ENCODE measurements around the gene NAA11.

Gene NAA11

DNA sequence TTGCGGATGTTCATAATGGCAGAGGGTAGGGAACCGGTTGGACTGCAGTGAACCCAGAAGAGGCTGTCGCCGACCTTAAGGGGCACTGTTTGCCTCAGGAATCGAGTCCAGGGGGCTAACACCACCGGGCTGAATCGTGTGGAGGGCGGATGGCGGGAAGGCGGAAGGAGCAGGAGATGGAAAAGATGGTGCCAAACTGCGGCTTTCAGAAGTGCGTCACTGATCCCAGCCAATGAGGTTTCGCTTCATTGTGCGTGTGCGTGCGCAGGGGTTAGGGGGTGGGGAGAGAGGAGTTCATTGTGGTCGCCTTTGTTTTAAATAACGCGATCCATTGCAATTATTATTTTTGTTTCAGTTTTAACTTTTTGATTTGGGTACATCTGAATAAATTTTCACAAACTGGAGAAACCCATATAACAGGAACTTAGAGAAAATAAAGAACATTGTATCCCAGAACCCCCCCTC lies at the start of gene NAA11:
Gene NAA11 (minus strand): TSS at position 198 of the 465 bp plus-strand sequence. CDS start 184 bp downstream, at position 14.
- DNase-seq, result no peak

DNA sequence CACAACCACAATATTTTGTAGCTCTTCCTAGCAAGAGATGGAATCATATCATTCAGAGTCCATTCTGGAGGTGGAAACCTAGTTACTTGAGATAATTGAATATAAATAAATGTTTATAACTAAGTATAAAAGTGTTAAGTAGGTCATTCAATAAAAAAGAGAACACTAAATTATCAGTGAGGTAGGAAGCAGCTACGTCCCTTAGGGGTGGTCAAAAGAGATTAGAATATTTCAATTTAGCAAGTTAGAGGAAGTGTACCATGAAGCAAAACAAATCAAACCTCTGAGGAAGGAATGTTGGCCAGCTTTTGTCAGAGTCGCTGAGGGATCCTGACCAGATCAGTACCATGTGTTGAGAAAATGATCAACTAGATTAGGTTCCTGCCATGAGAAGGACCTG lies 44.2 kb upstream of the NAA11 start:
- DNase-seq, result no peak

DNA sequence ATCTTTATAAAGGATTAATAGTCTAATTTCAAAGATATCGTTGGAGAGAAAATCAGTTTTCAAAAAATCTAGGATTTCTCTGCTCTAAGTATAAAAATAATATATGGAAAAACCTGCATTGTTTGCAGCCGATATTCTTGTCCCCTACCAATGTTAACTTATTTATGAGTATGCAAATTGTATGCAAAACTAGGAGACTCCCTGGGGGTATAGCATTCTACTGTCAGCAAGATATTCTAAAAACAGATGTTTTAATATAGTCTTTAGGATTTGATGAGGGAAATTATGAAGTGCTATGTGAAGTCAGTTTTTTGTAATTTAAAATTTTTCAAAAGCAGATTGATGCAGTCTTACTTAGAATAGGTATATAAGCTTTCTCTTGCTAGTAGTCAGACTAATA lies 41.2 kb upstream of the NAA11 start:
- DNase-seq, result no peak

DNA sequence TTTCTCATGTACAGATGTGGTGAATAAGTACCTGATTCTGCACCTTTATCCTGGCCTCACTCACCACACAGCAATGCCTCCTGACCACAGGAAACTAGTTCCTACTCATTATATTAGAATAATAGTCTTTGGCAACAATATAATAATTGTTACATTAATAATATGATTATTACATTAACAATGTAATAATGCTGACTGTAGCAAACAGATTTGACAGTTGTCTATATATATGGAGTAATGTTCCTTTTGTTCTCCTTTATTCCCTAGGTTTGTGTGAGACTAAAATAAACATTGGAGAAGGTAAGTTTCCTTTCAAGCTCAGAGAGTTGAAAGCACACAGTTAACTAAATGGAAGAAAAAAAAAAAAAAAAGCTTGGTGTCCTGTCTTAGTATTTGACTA lies 40.6 kb upstream of the NAA11 start:
- no peak for DNase-seq

DNA sequence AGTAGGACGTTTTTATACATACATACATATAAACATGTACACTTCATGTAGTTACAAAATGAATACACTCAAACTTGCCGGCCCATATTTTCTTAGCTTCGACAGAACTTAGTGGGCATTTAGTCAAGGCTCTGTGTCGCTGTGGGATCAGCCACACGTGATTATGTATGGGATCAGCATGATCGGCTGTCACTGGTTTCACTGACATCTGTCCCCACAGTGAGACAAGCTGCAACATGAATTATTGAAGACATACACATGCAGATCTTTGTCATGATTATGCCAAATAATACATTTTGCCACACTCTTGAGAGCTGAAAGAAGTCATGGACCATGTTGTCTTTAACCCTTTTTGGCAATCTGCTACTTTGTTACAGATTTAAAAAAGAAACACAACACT lies 38.2 kb upstream of the NAA11 start:
- no peak for DNase-seq

DNA sequence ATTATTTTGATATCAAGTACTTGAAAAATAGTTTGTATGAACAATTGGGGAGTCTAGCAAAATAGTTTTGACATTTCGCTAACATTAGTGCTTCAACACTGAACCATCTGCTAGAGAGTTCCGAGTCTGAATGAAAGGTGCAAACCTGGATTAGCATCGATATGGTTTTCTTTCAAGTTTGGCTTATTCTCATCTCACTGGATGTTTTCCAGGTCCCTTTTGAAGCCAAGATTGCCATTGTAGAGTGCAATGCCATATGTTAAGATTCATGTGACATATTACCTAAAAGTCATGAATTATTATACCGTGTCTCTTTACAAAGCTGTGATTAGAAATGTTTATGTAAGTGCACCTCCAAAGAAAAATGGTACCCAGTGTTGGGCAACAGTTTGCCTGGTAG lies 36.8 kb upstream of the NAA11 start:
- no peak for DNase-seq

DNA sequence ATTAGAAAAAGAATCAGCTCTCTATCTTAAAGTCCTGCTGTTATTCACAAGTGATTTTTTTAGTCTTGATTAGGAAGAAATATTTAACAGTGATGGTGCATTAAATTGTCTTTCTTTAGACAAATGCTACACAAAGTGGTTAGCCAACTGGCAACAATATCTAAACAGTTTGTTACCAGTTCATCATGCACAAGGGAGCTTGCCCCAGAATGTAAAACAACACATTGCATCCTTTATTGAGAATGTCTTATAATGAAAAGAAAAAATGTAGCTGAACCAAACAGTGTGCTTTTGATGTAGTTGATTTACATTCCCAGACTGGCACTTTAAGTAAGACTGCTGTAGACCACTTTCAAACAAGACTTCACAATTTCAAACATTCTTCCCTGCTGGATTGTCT lies 34.1 kb upstream of the NAA11 start:
- DNase-seq, result no peak

DNA sequence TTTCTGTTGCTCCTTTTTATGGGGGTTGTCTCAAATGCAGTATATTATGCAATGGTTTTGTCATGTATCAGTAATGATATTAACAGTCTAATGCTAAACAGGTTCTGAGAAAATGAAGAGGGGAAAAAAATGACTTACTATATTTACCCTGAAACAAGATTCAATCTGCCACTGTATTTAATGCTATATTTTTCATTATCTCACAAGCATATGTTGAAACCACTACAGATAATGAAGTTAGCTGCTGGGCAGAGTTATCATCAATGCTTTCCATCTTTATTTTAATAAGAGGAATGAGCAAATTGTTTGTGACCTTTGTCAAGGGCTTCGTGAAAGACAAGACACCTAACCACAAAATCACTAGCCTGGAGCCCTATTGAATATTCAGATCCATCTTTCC lies 32.6 kb upstream of the NAA11 start:
- no peak for DNase-seq

DNA sequence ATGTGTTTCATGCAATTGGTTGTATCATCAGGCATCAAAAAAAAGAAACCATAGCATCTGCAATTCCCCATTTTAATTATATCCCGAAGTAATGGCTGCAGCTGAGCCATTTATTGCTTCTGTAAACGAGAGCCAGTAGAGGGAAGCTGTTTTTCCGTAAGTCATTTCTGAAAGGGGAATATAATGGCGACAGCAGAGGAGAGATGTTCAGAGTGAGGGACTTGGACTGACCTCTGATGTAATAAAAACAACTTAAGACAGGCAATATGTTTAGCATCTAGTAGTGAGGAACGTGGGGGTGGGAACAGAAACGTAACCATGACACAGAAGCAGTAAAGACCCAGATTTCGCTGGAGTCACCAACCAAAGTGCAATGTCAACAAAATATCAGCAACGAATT lies 31.5 kb upstream of the NAA11 start:
- no peak for DNase-seq

DNA sequence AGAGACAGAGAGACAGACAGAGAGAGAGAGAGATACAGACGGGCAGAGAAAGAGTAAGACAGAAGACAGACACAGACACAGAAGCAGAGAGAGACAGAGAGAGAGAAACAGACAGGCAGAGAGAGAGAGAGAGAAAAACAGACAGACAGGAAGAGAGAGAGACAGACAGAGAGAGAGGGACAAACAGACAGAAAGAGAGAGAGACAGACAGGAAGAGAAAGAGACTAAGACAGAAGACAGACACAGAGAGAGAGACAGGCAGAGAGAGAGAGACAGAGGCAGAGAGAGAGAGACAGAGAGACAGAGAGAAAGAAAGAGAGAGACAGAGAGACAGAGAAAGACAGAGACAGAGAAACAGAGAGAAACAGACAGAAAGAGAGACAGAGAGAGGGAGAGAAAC lies 27.2 kb upstream of the NAA11 start:
- DNase-seq, result no peak

DNA sequence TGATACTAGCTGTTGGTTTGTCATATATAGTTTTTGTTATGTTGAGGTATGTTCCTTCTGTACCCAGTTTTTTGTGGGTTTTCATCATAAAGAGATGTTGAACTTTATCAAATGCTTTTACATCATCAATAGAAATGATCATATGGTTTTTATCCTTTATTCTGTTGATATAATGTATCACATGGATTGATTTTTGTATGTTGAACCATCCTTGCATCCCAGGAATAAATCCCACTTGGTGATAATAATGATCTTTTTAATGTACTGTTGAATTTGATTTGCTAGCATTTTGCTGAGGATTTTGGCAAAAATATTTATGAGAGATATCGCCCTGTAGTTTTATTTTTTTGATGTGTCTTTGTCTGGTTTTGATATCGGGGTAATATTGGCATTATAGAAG lies 22.5 kb upstream of the NAA11 start:
- DNase-seq, result no peak

DNA sequence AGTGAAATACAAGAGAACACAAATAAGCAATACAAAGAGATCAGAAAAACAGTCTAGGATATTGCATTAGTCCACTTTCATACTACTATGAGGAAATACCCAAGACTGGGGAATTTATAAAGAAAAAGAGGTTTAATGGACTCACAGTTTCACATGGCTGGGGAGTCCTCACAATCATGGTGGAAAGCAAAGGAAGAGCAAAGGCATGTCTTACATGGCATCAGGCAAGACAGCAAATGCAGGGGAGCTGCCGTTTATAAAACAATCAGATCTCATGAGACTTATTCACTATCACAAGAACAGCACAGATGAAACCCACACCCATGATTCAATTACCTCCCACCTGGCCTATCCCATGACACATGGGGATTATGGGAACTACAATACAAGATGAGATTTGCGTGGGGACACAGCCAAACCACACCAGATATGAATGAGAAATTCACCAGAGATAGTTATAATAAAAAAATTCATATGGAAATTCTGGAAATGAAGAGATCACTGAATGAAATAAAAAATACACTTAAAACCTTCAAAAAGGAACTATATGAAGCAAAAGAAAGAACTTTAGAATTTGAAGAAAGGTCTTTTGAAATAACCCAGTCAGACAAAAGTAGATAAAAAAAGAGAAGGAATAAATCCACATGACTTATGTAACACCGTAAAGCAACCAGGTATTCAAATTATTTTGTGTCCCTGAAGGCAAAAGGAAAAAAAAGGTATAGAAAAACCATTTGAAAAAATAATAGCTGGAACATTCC lies 16.2 kb upstream of the NAA11 start:
- DNase-seq, result no peak

DNA sequence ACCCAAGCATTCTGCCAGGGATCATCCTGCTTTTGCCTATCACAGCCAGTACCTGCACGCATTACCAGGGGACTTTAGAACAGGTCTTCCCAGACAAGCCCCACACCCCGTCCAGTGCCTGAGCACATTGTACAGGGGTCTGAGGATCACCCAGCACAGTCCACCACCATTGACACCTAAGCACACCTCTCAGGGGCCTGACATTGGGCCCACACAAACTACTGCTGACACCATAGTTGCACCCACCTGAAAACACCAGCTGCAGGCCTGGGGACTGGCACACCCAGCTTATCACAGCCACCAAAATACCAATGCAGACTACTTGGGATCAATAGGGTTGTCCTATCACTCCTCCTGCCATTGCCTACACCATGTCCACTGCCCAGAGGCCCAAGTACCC lies 14.7 kb upstream of the NAA11 start:
- DNase-seq, result no peak

DNA sequence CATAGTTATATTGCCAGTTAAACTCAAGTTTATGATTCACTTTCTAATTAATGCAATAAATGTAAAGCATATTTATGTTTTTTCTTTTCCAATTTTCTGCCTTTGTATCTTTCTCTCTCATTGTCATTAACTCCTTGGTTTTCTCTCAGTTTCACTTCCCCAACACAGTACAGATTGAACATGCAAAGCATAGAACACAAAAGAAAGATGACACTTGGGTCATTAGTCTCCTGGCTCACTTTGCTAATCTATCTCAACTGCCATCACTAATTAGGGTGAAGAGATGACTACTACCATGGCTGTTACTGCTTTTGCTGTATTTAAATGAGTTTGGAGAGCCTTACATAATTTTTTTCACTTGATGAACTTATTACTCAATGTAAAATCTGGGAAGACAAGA lies 12.3 kb upstream of the NAA11 start:
- DNase-seq, result no peak

DNA sequence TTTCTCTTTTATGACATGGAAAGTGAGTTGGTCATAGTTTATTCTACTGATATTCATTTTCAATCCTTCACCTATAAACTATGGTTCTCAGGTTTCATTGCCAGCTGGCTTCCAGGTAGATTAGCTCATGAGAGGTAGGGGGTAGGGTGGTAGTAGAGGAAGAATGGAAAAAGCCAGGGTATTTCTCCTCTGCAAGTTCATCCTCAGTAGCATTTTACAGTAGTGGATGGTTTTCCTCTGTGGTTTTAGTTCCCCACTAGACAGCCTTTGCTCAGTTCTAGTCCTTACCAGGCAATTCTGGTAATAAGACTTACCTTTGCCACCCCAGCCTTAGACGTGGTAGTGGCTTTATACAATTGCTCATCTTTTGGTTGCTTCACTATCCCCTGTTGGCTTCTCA lies 8.9 kb upstream of the NAA11 start:
- no peak for DNase-seq

DNA sequence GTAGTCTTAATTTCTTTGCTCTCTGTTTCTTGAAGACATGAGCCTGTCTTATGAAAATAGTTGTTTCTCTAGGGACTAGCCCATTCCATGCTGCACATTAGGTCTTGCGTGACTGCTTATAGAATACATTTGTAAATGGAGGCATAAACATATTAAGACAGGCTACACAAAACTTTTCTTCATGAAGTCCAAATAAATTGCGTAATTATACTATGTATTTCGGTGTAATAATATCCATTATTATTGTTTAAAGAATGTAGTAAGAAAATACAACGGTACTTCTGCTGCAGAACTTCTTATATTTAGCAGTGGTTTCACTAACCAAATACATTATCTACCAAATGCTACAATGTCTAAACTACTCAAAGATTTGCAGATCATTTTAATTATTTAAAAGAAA lies 8.5 kb upstream of the NAA11 start:
- no peak for DNase-seq

DNA sequence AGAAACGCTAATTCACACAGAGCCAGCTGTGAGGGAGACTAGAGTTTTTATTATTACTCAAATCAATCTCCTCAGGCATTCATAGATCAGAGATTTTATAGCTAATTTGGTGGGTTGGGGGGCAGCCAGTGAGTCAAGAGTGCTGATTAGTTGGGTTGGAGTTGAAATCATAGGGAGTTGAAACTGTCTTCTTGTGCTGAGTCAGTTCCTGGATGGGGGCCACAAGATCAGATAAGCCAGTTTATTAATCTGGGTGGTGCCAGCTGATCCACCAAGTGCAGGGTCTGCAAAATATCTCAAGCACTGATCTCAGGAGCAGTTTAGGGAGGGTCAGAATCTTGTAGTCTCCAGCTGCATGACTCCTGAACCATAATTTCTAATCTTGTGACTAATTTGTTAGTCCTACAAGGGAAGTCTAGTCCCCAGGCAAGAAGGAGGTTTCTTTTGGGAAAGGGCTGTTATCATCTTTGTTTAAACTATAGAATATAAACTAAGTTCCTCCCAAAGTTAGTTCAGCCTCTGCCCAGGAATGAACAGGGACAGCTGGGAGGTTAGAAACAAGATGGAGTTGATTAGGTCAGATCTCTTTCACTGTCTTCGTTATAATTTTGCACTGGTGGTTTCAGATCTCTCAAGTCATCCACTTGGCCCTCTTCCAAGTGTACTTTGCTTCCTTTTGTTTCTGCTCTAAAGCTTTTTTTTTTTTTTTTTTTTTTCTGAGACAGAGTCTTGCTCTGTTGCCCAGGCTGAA lies 5.4 kb upstream of the NAA11 start:
- no peak for DNase-seq

DNA sequence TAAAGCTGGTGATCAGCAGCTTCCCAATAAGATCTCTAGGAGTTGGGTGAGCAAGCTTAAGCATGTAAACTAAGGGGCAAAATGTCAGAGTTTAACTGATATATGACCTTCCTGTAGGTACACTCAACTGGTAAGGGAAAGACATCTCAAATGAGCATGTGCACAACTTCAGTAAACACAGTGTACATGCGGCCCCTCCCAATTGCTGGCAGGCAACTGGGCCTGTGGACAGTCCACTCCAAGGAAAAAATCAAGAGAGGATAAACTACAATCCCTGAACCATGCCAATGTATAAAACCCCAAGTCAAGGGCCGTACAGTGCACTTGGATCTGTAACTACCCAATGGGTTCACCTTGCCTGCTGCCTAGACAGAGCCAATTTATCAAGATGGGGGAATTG lies 4.9 kb upstream of the NAA11 start:
- DNase-seq, result no peak

DNA sequence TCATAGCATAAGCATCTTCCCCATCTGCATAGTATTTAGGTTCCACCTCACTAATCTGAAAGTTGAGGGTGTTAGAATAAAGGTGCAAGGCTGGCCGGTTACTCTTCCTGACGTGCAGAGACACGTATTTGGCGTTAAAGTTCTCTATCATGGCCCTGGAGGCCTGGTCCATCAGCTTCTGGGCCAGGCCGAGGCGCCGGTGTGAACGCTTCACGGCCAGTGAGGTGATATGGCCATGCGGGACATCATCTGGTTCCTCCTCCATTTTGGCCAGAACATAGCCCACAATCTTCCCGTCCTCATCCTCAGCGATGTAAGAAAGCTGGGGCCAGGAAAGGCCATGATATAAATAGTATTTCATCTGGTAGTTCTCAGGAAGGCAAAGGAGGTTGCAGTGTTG lies 425 bp downstream of the NAA11 start:
- no peak for DNase-seq

DNA sequence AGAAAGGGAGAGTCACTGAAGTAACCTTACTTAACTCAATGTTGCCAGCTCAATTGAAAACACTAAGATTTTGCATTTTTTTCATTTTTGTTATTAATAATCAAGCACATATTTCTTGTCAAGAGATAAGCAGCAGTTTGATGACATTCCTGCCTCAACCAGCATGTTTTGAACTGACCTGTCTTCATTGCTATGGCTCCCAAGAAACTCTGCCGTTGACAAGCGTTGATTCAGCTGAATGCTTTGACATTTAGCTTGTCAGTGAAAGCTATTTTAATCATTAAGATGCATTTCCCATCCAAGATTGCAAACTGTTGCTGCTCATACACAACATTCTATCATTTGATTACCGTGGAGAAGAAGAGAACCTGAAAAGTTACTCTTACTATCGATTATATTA lies 5.9 kb downstream of the NAA11 start:
- DNase-seq, result no peak

DNA sequence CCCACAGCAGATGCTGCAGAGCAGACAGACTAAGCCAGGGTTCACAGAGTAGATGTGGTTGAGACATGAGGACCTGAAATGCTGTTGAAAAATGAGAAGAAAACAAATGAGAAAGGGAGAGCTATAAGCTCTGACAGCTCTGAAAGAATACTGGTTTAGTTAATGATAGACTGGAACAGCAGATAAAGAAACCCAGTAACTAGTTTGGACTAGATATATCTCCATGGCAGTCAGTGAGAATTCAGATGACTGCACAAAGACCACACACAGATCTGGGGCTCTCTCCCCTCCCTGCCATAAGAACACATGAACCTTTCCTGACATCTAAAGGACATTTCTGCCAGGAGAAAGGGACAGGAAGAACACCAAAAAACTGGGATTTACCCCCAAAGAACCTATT lies 8.2 kb downstream of the NAA11 start:
- no peak for DNase-seq

DNA sequence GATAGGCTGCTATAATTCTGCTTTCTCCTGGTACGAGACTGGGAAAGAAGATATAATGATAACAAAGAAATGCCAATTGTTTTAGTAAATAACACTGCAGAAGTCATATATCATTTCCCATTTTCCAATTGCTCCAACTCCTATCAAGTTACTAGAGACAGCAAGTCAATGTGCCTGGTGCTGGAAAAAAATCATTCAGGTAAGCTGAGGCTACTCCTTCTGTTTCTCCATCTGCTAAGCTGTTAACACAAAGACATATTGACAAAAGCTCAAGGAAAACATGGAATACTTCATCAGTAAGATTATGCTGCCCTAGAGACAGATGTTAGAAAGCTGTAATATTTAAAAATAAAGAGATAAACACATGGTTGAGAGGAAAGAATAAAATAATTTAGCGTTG lies 10.0 kb downstream of the NAA11 start:
- DNase-seq, result no peak

DNA sequence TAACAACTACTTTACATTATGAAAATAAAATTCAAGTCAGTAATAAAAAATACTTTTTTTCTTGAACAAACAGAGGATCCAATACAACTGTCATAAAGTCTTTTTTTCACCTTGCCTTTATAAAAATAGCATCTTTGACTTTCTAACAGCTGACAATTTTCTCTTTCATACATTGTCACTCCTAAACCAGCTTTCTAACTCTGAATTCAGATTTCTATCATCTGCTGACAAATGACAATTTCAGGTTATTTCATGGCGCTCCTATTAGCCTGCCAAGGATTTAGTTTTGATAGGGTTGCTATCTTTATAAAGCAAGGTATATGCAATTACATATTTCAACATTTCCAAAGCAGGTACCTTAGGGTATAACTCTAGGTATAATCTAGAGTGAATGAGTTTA lies 14.6 kb downstream of the NAA11 start:
- DNase-seq, result no peak

DNA sequence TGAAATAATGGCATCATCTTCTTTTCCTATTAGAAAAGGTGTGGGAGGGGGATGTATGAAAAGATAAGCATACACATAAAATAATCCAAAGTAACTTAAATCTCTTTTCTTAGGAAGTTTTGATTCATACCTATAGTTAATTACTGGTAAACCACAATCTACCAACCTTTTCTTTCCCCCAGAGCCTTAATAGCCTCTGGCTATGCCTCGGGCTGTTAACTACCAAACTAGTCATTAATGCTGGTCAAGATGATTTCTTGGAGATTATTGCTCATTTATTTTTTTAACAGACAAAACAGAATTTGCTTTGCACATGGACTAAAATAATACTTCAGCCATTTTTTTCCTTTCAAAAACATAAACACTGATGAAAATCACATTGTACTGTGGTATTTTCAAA lies 16.9 kb downstream of the NAA11 start:
- no peak for DNase-seq

DNA sequence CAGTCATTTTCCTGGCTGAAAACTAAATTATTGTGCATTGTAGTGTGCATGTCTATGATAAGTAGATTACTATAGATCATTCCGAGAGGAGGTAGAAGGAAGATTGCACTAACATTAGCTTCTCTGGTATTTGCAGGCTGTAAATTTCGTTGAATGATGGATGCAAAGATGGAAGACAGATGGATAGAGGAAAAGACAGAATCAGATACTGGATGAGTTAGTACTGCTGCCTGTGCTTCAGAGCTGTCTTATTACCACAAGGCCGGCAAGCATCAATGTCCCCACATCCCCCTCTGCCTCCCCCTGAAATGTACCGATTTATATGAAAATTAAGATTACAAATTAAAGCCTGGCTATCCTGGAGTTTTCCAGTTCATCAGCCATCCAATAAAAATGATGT lies 17.7 kb downstream of the NAA11 start:
- DNase-seq, result no peak

Measured in right forelimb (tissue), 1 donor.